SK-N-SH treated with all-trans-retinoic acid at 6 μM for 48 hours (cell line): ENCODE results near the gene LCLAT1.

Source experiments
- ATAC-seq: fragments of 200-7000 bp; cut with Tn5 transposase; 3 replicates; pipeline ENCODE4 v1.9.1; 2020; ENCODE audit warnings: mild to moderate bottlenecking, moderate library complexity
- ARNTL ChIP-seq: fragments of 450-650 bp; formaldehyde crosslinking; IDR thresholded peaks from 2 replicates; pipeline ENCODE4 v1.5.0; 2020; ENCODE audit warnings: low read depth, mild to moderate bottlenecking, moderate library complexity, borderline replicate concordance
- BACH2 ChIP-seq: fragments of 250-450 bp; sonication (Bioruptor Pico); IDR thresholded peaks from 2 replicates; pipeline ENCODE4 v1.9.0; 2021; ENCODE audit warnings: mild to moderate bottlenecking, borderline replicate concordance
- CREB5 ChIP-seq: fragments of 250-450 bp; sonication (Bioruptor Pico); IDR thresholded peaks from 2 replicates; pipeline ENCODE4 v1.5.1; 2020; ENCODE audit warnings: low read depth, mild to moderate bottlenecking, moderate library complexity
- CSDC2 ChIP-seq: fragments of 250-450 bp; sonication (Bioruptor Pico); IDR thresholded peaks from 2 replicates; pipeline ENCODE4 v1.5.0; 2020; ENCODE audit warnings: mild to moderate bottlenecking, moderate library complexity
- CSRNP3 ChIP-seq: fragments of 250-450 bp; sonication (Bioruptor Pico); IDR thresholded peaks from 2 replicates; pipeline ENCODE4 v1.5.1; 2021; ENCODE audit warnings: mild to moderate bottlenecking, moderate library complexity
- ESRRG ChIP-seq: fragments of 250-450 bp; sonication (Bioruptor Pico); IDR thresholded peaks from 2 replicates; pipeline ENCODE4 v1.6.1; 2021; ENCODE audit warnings: mild to moderate bottlenecking
- GLIS3 ChIP-seq: fragments of 250-450 bp; sonication (Bioruptor Pico); IDR thresholded peaks from 2 replicates; pipeline ENCODE4 v1.5.0; 2020; ENCODE audit warnings: mild to moderate bottlenecking, moderate library complexity
- ISL1 ChIP-seq: fragments of 250-450 bp; sonication (Bioruptor Pico); IDR thresholded peaks from 2 replicates; pipeline ENCODE4 v2.1.2; 2022; ENCODE audit warnings: mild to moderate bottlenecking, moderate library complexity
- OSR1 ChIP-seq: fragments of 250-450 bp; sonication (Bioruptor Pico); IDR thresholded peaks from 2 replicates; pipeline ENCODE4 v1.8.0; 2022; ENCODE audit warnings: moderate library complexity, mild to moderate bottlenecking, inconsistent platforms
- PATZ1 ChIP-seq: fragments of 250-450 bp; sonication (Bioruptor Pico); IDR thresholded peaks from 2 replicates; pipeline ENCODE4 v1.8.0; 2020; ENCODE audit warnings: mild to moderate bottlenecking, moderate library complexity, borderline replicate concordance
- POU6F1 ChIP-seq: fragments of 250-450 bp; sonication (Bioruptor Pico); IDR thresholded peaks from 2 replicates; pipeline ENCODE4 v1.8.0; 2021; ENCODE audit warnings: low read depth, mild to moderate bottlenecking, moderate library complexity, borderline replicate concordance
- PPARA ChIP-seq: fragments of 250-450 bp; sonication (Bioruptor Pico); IDR thresholded peaks from 2 replicates; pipeline ENCODE4 v1.5.0; 2020; ENCODE audit warnings: mild to moderate bottlenecking, borderline replicate concordance
- SNAI2 ChIP-seq: fragments of 250-450 bp; sonication (Bioruptor Pico); IDR thresholded peaks from 2 replicates; pipeline ENCODE4 v1.5.0; 2020; ENCODE audit warnings: mild to moderate bottlenecking, moderate library complexity
- TOX ChIP-seq: fragments of 250-450 bp; sonication (Bioruptor Pico); IDR thresholded peaks from 2 replicates; pipeline ENCODE4 v1.8.0; 2021; ENCODE audit warnings: mild to moderate bottlenecking, moderate library complexity, borderline replicate concordance
- TSHZ2 ChIP-seq: fragments of 250-450 bp; sonication (Bioruptor Pico); IDR thresholded peaks from 2 replicates; pipeline ENCODE4 v1.5.0; 2020; ENCODE audit warnings: mild to moderate bottlenecking, moderate library complexity
- ZC3H10 ChIP-seq: fragments of 250-450 bp; sonication (Bioruptor Pico); IDR thresholded peaks from 2 replicates; pipeline ENCODE4 v1.5.1; 2021; ENCODE audit warnings: mild to moderate bottlenecking, moderate library complexity
- ZFP3 ChIP-seq: fragments of 250-450 bp; sonication (Bioruptor Pico); IDR thresholded peaks from 2 replicates; pipeline ENCODE4 v1.5.0; 2020; ENCODE audit warnings: mild to moderate bottlenecking, moderate library complexity
- ZFP30 ChIP-seq: fragments of 450-650 bp; formaldehyde crosslinking; IDR thresholded peaks from 2 replicates; pipeline ENCODE4 v1.5.0; 2022; ENCODE audit warnings: mild to moderate bottlenecking, moderate library complexity
- ZNF70 ChIP-seq: fragments of 450-650 bp; formaldehyde crosslinking; IDR thresholded peaks from 2 replicates; pipeline ENCODE4 v1.5.0; 2020; ENCODE audit warnings: mild to moderate bottlenecking, moderate library complexity
- ZNF8 ChIP-seq: fragments of 450-650 bp; formaldehyde crosslinking; IDR thresholded peaks from 2 replicates; pipeline ENCODE4 v1.5.0; 2020; ENCODE audit warnings: mild to moderate bottlenecking, moderate library complexity

The LCLAT1 gene

GRCh38 chr2:30590407-30590806 is 143.4 kb downstream of the LCLAT1 start:
- TF ChIP-seq ZC3H10, result no peak
- TF ChIP-seq ARNTL (CRISPR knock-in tag), result no peak
- TF ChIP-seq ISL1 (CRISPR knock-in tag), result no peak
- no peak for TF ChIP-seq TSHZ2 (CRISPR knock-in tag)
- TF ChIP-seq PPARA (CRISPR knock-in tag), result no peak
- no peak for TF ChIP-seq PATZ1
- TF ChIP-seq ESRRG (CRISPR knock-in tag), result no peak
- no peak for TF ChIP-seq OSR1 (CRISPR knock-in tag)
- TF ChIP-seq ZFP3 (CRISPR knock-in tag), result no peak
- TF ChIP-seq SNAI2 (CRISPR knock-in tag), result no peak
- no peak for TF ChIP-seq ZNF70 (CRISPR knock-in tag)
- no peak for TF ChIP-seq CSDC2 (CRISPR knock-in tag)
- no peak for TF ChIP-seq TOX (CRISPR knock-in tag)
- TF ChIP-seq POU6F1 (CRISPR knock-in tag), result no peak
- no peak for TF ChIP-seq CSRNP3
- no peak for TF ChIP-seq ZFP30
- no peak for TF ChIP-seq GLIS3 (CRISPR knock-in tag)
- TF ChIP-seq BACH2 (CRISPR knock-in tag), result no peak
- ATAC-seq, result no peak

GRCh38 chr2:30591186-30591585 is 144.1 kb downstream of the LCLAT1 start:
- TF ChIP-seq ZNF70 (CRISPR knock-in tag), result no peak
- no peak for TF ChIP-seq ZNF8 (CRISPR knock-in tag)
- no peak for TF ChIP-seq POU6F1 (CRISPR knock-in tag)
- TF ChIP-seq CREB5, result no peak
- no peak for TF ChIP-seq TOX (CRISPR knock-in tag)
- TF ChIP-seq ESRRG (CRISPR knock-in tag), result no peak
- TF ChIP-seq ZFP30, result no peak
- TF ChIP-seq TSHZ2 (CRISPR knock-in tag), result no peak

More at GRCh38 chr2:30591186-30591585, 144.1 kb downstream of the LCLAT1 start:
- ATAC-seq, result no peak
